ENCODE measurements around the gene MAPK12. TPM values are rescaled to one million over a fixed set of nuclear protein-coding genes. Genes with fewer than 3 reads are reported as not detected.

The MAPK12 gene
- polyA plus RNA-seq, 1 experiment = 51.4 TPM

DNA sequence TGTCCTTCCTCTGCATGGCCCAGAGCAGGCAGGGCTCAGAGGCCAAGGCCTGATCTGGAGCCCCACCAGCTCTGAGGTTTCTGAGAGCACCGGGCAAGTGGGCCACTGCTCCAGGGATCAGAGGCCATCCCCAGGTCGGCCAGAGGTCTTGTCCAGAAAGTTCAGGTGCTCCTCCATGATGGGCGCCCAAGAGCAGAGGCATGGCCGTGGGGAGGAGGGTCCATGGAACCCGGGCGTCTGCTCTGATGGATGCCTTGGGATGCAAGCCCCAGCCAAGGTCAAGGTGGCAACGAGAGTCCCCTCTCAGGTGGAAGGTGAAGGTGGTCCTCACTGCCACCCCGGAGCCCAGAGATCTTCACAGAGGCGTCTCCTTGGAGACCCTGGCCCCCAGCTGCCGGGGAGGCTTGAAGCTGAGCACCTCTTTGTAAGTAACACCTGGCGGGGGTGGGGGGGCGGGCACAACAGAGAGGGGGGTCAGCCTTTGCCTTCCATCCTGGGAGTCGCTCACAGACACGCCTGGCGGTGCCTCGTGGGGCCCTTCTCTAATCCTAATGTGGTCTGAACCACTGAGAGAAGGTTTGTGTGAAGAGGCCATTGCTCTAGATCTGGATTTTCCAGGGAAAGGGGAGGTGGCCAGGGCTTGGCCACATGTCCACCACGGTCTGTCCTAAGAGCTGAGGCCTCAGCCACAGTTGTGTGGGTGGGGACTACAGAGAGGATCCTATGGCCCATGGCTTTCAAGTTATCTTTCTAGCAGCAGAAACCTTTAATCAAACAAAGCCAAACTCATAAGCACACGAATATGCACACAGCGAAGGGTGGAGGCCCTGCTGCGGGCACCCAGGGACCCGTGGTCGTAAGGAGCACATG, 8.2 kb downstream of the MAPK12 start:
- POLR2A ChIA-PET = no interaction called here
- CTCF ChIA-PET = interaction anchor here (0.6 to 5.6 kb wide), 14 partner anchors 9 to 272 kb away, joined by 3 to 50 read pairs (median 4); partner anchors contain the start of genes DENND6B, MAPK12, SCO2 and TUBGCP6
- no peaks in the 10 kb centered on the region for H3K27me3 ChIP-seq (ENCODE audit: control insufficient read depth, insufficient read depth, low read length)
- TF ChIP-seq, protein P1, sequence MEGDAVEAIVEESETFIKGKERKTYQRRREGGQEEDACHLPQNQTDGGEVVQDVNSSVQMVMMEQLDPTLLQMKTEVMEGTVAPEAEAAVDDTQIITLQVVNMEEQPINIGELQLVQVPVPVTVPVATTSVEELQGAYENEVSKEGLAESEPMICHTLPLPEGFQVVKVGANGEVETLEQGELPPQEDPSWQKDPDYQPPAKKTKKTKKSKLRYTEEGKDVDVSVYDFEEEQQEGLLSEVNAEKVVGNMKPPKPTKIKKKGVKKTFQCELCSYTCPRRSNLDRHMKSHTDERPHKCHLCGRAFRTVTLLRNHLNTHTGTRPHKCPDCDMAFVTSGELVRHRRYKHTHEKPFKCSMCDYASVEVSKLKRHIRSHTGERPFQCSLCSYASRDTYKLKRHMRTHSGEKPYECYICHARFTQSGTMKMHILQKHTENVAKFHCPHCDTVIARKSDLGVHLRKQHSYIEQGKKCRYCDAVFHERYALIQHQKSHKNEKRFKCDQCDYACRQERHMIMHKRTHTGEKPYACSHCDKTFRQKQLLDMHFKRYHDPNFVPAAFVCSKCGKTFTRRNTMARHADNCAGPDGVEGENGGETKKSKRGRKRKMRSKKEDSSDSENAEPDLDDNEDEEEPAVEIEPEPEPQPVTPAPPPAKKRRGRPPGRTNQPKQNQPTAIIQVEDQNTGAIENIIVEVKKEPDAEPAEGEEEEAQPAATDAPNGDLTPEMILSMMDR (IDR thresholded peaks at IDR 0.05; ENCODE audit: insufficient read depth, low read depth, low read length) = no peak
- peaks cover 24% of the 10 kb centered on the region for H3K36me3 ChIP-seq (ENCODE audit: control insufficient read depth, insufficient read depth, low read length)
- H3K4me3 ChIP-seq (ENCODE audit: low read depth, low read length) = no peak overlapping the region
- DNase-seq (ENCODE audit: low read depth) = no peak

DNA sequence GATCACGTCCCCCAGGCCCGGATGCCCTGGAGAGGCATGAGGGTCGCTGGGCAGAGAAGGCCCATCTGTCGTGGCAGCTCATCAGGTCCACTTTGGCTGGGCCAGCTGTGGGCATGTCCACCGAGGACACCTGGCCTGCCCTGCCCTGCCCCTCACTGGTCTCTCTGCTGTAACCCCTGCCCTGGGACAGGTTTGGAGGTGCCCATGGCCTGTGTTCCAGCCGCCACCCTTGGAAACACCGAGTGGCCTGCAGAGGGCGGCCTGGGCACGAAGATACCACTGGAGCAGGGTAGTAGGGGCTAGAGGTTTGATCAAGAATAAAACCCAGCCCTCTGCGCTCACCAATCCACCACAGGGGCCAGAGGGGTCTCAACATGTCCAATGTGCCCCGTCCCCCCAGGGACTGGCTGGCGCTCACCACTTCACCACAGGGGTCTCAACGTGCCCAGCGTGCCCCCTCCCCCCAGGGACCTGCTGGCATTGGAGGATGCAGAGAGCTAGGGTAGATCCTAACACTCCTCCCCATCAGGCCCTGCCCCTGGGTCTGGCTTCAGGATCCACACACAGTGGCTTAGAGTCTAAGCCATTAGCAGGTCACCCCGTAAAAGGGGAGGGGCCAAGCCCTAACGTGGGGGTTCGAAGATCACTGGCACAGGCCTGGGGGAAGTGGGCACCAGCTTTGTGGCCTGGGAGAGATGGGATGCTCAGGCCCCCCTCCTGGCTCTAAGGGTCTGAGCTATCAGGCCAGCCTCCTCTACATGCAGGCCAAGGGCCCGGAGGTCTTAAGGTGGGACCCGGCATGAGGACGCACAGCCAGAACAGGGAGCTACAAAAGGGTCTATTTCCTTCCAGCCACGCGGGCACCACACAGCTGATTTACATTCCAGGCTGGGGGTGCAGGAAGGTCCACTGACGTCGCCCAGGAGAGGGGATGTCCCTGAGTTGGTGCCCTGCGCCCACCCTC, 9.1 kb downstream of the MAPK12 start:
- TF ChIP-seq, protein P1 (IDR thresholded peaks at IDR 0.05; ENCODE audit: insufficient read depth, low read depth, low read length) = peak; percentile 81
- Histone ChIP-seq H3K4me3 (ENCODE audit: low read depth, low read length) (no peak overlapping the region), H3K27me3 (ENCODE audit: control insufficient read depth, insufficient read depth, low read length) (no peaks in the 10 kb centered on the region), H3K36me3 (ENCODE audit: control insufficient read depth, insufficient read depth, low read length) (peaks cover 18% of the 10 kb centered on the region)
- ChIA-PET CTCF (interaction anchor here (0.6 to 5.6 kb wide), 19 partner anchors 8 to 273 kb away, joined by 3 to 50 read pairs (median 4); partner anchors contain the start of genes DENND6B, MAPK12, SCO2 and TUBGCP6), POLR2A (no interaction called here)
- DNase-seq (ENCODE audit: low read depth) = no peak

DNA sequence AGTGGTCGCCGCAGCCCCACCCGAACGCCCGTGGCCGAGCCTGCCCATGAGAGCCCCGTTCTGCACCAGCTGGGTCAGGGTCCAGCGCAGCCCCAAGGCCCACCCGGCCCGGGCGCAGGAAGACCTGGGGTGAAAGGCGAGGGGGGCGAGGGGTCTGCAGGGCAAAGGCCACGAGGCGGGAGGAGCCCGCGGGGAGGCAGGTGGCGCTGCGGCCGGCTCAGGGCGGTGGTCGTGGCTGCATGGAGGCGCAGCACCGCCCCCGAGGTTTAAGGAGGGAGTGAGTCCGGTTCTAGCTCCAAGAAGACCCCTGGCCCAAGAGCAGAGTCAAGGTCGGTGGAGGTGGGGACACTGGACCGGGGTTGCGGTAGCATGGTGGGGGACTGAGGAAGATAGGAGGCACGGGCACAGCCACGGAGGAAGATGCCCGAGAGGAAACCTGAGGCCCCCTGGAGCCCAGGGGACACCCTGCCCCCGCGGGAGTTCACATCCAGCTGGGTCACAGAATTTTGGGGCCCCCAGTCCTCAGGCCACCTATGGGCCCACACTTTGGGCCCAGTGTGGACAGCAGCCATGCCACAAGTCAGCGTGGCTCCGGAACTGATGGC, 9.9 kb downstream of the MAPK12 start:
- Histone ChIP-seq H3K4me3 (ENCODE audit: low read depth, low read length) (peak overlapping the region; percentile 65), H3K27me3 (ENCODE audit: control insufficient read depth, insufficient read depth, low read length) (no peaks in the 10 kb centered on the region), H3K36me3 (ENCODE audit: control insufficient read depth, insufficient read depth, low read length) (peaks cover 19% of the 10 kb centered on the region)
- POLR2A ChIA-PET = no interaction called here
- no peak for DNase-seq (ENCODE audit: low read depth)
- CTCF ChIA-PET = interaction anchor here (0.7 to 5.6 kb wide), 18 partner anchors 10 to 369 kb away, joined by 3 to 50 read pairs (median 4); partner anchors contain the start of genes DENND6B, MAPK12 and SCO2
- TF ChIP-seq, protein P1 (IDR thresholded peaks at IDR 0.05; ENCODE audit: insufficient read depth, low read depth, low read length) = no peak

DNA sequence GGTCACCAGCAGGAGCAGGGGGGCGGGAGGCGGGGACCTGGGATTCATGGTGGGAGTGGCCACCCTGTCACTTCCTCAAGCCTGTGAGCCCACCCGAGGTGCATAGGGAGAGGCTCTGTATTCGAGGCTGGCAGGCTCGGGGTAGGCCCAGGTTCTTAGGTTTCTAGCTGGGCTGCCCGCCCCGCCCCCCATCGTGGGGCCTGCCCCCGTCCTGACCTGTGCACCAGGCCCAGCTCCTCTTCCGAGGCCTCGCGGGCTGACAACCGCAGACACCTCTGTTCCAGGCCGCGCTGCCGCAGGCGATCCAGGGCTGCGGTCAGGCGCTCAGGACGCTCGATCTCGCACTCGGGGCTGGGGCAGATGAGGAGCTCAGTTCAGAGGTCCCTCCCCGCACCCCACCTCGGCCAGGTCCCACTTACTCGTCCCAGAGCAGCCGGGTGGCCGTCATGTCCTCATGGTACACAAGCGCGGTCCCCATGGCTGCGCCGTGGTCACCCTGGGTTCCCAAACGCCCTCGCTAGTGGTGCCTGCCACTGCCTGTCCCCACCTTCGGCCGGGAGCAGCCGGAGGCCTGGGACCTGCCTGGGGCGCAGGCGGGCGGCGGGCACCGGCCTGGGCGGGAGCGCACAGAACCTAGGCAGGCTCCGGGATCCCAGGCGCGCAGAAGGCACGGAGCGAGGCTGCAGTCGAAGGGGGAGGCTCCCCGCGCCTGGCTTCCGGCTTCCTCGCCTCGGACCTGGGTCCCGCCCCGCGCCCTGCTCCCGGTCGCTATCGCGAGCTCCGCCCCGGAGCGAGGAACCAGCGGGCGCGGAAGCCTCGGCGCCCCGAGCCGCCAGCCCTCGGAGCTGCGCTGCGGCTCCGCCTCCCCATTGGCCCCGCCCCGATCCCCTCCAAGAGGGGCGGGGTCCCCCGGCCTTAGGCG, 10.7 kb downstream of the MAPK12 start, which contains the start of gene HDAC10:
Gene HDAC10 (minus strand): TSS at position 711 of the 922 bp plus-strand sequence. CDS start 233 bp downstream, at position 478.
- peak within 1 kb of the TSS; percentile 65 for H3K4me3 ChIP-seq (ENCODE audit: low read depth, low read length)
- ChIA-PET POLR2A (interaction anchor here (0.6 kb wide), 1 partner anchor 82 kb away, joined by 6 read pairs; no protein-coding TSS in a partner anchor), CTCF (interaction anchor here (0.7 to 5.6 kb wide), 19 partner anchors 9 to 370 kb away, joined by 3 to 50 read pairs (median 4); partner anchors contain the start of genes DENND6B, MAPK12 and SCO2)
- H3K27me3 ChIP-seq (ENCODE audit: control insufficient read depth, insufficient read depth, low read length) = no peaks in the 10 kb centered on the region
- no peak for DNase-seq (ENCODE audit: low read depth)
- TF ChIP-seq, protein P1 (IDR thresholded peaks at IDR 0.05; ENCODE audit: insufficient read depth, low read depth, low read length) = no peak
- H3K36me3 ChIP-seq (ENCODE audit: control insufficient read depth, insufficient read depth, low read length) = peaks cover 21% of the 10 kb centered on the region
